ENCODE results near the gene SEC62. TPM values are rescaled to one million over a fixed set of nuclear protein-coding genes. Genes with fewer than 3 reads are reported as not detected.
A peak's percentile ranks its signal among the peaks of the same experiment; 100 is the strongest.

SEC62 gene
- 10 to 100 TPM; 36.0 to 47.7 TPM for total RNA-seq

GRCh38 chr3:169966428-169966950, at the start of gene SEC62:
SEC62 (plus strand) TSS chr3:169966807; CDS start chr3:169966823, 16 bp downstream.
- Mint-ChIP-seq H3K4me3 (peak within 1 kb of the TSS; percentile 80), H3K36me3 (peaks cover 14% of the 10 kb centered on the region), H3K27ac (peak within 1 kb of the TSS; percentile 93), H3K4me1 (peaks cover 41% of the 10 kb centered on the region), H3K27me3 (no peaks in the 10 kb centered on the region), H3K9me3 (ENCODE audit: low read depth) (peaks cover 2% of the 10 kb centered on the region)
- peak; percentile 94 for DNase-seq
- ATAC-seq: peak; percentile 91
- CTCF ChIA-PET: interaction anchor here (0.9 to 2.7 kb wide), 11 partner anchors 12 to 197 kb away, joined by 3 to 10 read pairs (median 3); partner anchors contain the start of genes ACTRT3 and GPR160

GRCh38 chr3:169923189-169923588, 43.4 kb upstream of the SEC62 start:
- no peak for DNase-seq
- H3K4me3 Mint-ChIP-seq: no peak overlapping the region
- peaks cover 6% of the 10 kb centered on the region for H3K27me3 Mint-ChIP-seq
- H3K9me3 Mint-ChIP-seq (ENCODE audit: low read depth): no peaks in the 10 kb centered on the region
- no peak for ATAC-seq
- CTCF ChIA-PET: no interaction called here
- no peaks in the 10 kb centered on the region for H3K4me1 Mint-ChIP-seq
- no peak overlapping the region for H3K27ac Mint-ChIP-seq
- H3K36me3 Mint-ChIP-seq: no peaks in the 10 kb centered on the region

GRCh38 chr3:169923831-169924230, 42.8 kb upstream of the SEC62 start:
- H3K27ac Mint-ChIP-seq: no peak overlapping the region
- CTCF ChIA-PET: no interaction called here
- ATAC-seq: no peak
- H3K4me3 Mint-ChIP-seq: no peak overlapping the region
- H3K36me3 Mint-ChIP-seq: no peaks in the 10 kb centered on the region
- H3K4me1 Mint-ChIP-seq: no peaks in the 10 kb centered on the region
- H3K27me3 Mint-ChIP-seq: peaks cover 8% of the 10 kb centered on the region
- H3K9me3 Mint-ChIP-seq (ENCODE audit: low read depth): no peaks in the 10 kb centered on the region
- DNase-seq: no peak

- ATAC-seq (peak; percentile 45), DNase-seq (no peak)
- Mint-ChIP-seq H3K4me3 (no peak overlapping the region), H3K9me3 (ENCODE audit: low read depth) (no peaks in the 10 kb centered on the region), H3K27me3 (peaks cover 17% of the 10 kb centered on the region), H3K36me3 (no peaks in the 10 kb centered on the region), H3K27ac (no peak overlapping the region), H3K4me1 (peaks cover 3% of the 10 kb centered on the region)
- CTCF ChIA-PET: interaction anchor here (0.7 to 1.0 kb wide), 3 partner anchors 66 to 125 kb away, joined by 3 read pairs; no protein-coding TSS in a partner anchor
These were observed 36.6 kb upstream of the SEC62 start for GRCh38 chr3:169929830-169930519.

- peaks cover 25% of the 10 kb centered on the region for H3K27me3 Mint-ChIP-seq
- CTCF ChIA-PET: interaction anchor here (0.7 to 1.0 kb wide), 2 partner anchors 67 to 124 kb away, joined by 3 read pairs; no protein-coding TSS in a partner anchor
- no peaks in the 10 kb centered on the region for H3K9me3 Mint-ChIP-seq (ENCODE audit: low read depth)
- H3K4me1 Mint-ChIP-seq: peaks cover 3% of the 10 kb centered on the region
- DNase-seq (no peak), ATAC-seq (no peak)
- no peak overlapping the region for H3K4me3 Mint-ChIP-seq
- no peaks in the 10 kb centered on the region for H3K36me3 Mint-ChIP-seq
- H3K27ac Mint-ChIP-seq: no peak overlapping the region
These were observed 35.8 kb upstream of the SEC62 start for GRCh38 chr3:169930843-169931242.

- peaks cover 3% of the 10 kb centered on the region for H3K4me1 Mint-ChIP-seq
- no peak overlapping the region for H3K27ac Mint-ChIP-seq
- no peak overlapping the region for H3K4me3 Mint-ChIP-seq
- H3K36me3 Mint-ChIP-seq: no peaks in the 10 kb centered on the region
- peaks cover 31% of the 10 kb centered on the region for H3K27me3 Mint-ChIP-seq
- DNase-seq (no peak), ATAC-seq (no peak)
- CTCF ChIA-PET: no interaction called here
- no peaks in the 10 kb centered on the region for H3K9me3 Mint-ChIP-seq (ENCODE audit: low read depth)
These were observed 34.7 kb upstream of the SEC62 start for GRCh38 chr3:169931747-169932520.

- H3K27ac Mint-ChIP-seq: no peak overlapping the region
These were observed 27.3 kb upstream of the SEC62 start for GRCh38 chr3:169939320-169939719.

GRCh38 chr3:169939751-169940150, 26.9 kb upstream of the SEC62 start:
- Mint-ChIP-seq H3K27me3 (peaks cover 29% of the 10 kb centered on the region), H3K4me1 (peaks cover 6% of the 10 kb centered on the region), H3K27ac (no peak overlapping the region), H3K9me3 (ENCODE audit: low read depth) (no peaks in the 10 kb centered on the region), H3K36me3 (no peaks in the 10 kb centered on the region), H3K4me3 (no peak overlapping the region)
- CTCF ChIA-PET: no interaction called here
- no peak for DNase-seq
- no peak for ATAC-seq

More at GRCh38 chr3:169939320-169939719, 27.3 kb upstream of the SEC62 start:
- DNase-seq (no peak), ATAC-seq (no peak)
- no peak overlapping the region for H3K4me3 Mint-ChIP-seq
- H3K4me1 Mint-ChIP-seq: peaks cover 6% of the 10 kb centered on the region
- H3K27me3 Mint-ChIP-seq: peaks cover 32% of the 10 kb centered on the region
- no peaks in the 10 kb centered on the region for H3K36me3 Mint-ChIP-seq
- CTCF ChIA-PET: interaction anchor here (1.1 kb wide), 1 partner anchor 14 kb away, joined by 3 read pairs; no protein-coding TSS in a partner anchor
- no peaks in the 10 kb centered on the region for H3K9me3 Mint-ChIP-seq (ENCODE audit: low read depth)

- CTCF ChIA-PET: no interaction called here
- Mint-ChIP-seq H3K9me3 (ENCODE audit: low read depth) (no peaks in the 10 kb centered on the region), H3K4me3 (no peak overlapping the region)
These were observed 26.0 kb upstream of the SEC62 start for GRCh38 chr3:169940470-169941181.

GRCh38 chr3:169945313-169945712, 21.3 kb upstream of the SEC62 start:
- Mint-ChIP-seq H3K4me3 (no peak overlapping the region), H3K27me3 (peaks cover 3% of the 10 kb centered on the region), H3K4me1 (peaks cover 16% of the 10 kb centered on the region), H3K36me3 (no peaks in the 10 kb centered on the region), H3K27ac (peak overlapping the region; percentile 54), H3K9me3 (ENCODE audit: low read depth) (no peaks in the 10 kb centered on the region)
- DNase-seq (peak; percentile 70), ATAC-seq (peak; percentile 87)
- CTCF ChIA-PET: no interaction called here

More at GRCh38 chr3:169940470-169941181, 26.0 kb upstream of the SEC62 start:
- H3K27me3 Mint-ChIP-seq: peaks cover 20% of the 10 kb centered on the region
- no peak overlapping the region for H3K27ac Mint-ChIP-seq
- H3K36me3 Mint-ChIP-seq: no peaks in the 10 kb centered on the region
- peaks cover 13% of the 10 kb centered on the region for H3K4me1 Mint-ChIP-seq
- DNase-seq (no peak), ATAC-seq (no peak)

- H3K4me3 Mint-ChIP-seq: no peak overlapping the region
These were observed 20.3 kb upstream of the SEC62 start for GRCh38 chr3:169946336-169946735.

GRCh38 chr3:169948559-169949448, 17.8 kb upstream of the SEC62 start:
- H3K27ac Mint-ChIP-seq: no peak overlapping the region
- no peak overlapping the region for H3K4me3 Mint-ChIP-seq
- ATAC-seq: no peak
- H3K9me3 Mint-ChIP-seq (ENCODE audit: low read depth): no peaks in the 10 kb centered on the region
- H3K4me1 Mint-ChIP-seq: peaks cover 12% of the 10 kb centered on the region
- H3K27me3 Mint-ChIP-seq: no peaks in the 10 kb centered on the region
- no peak for DNase-seq
- no peaks in the 10 kb centered on the region for H3K36me3 Mint-ChIP-seq
- CTCF ChIA-PET: interaction anchor here (0.8 kb wide), 1 partner anchor 17 kb away, joined by 3 read pairs; no protein-coding TSS in a partner anchor

More at GRCh38 chr3:169946336-169946735, 20.3 kb upstream of the SEC62 start:
- Mint-ChIP-seq H3K36me3 (no peaks in the 10 kb centered on the region), H3K4me1 (peaks cover 12% of the 10 kb centered on the region), H3K27ac (no peak overlapping the region), H3K9me3 (ENCODE audit: low read depth) (no peaks in the 10 kb centered on the region), H3K27me3 (peaks cover 3% of the 10 kb centered on the region)
- DNase-seq (no peak), ATAC-seq (no peak)
- CTCF ChIA-PET: interaction anchor here (1.3 kb wide), 1 partner anchor 35 kb away, joined by 3 read pairs; no protein-coding TSS in a partner anchor

All from activated CD8-positive, alpha-beta memory T cell treated with anti-CD3 and anti-CD28 coated beads, Interleukin-2, amount 10 ng/mL, durations not matched to agents 7 days and 5 days (primary cell).